ENCODE measurements around the gene CFLAR. TPM values are rescaled to one million over a fixed set of nuclear protein-coding genes. Genes with fewer than 3 reads are reported as not detected.

Gene CFLAR
- total and polyA plus RNA-seq, 2 of the 13 experiments (the other 11 are each of a cell fraction or from before 2014, with no cell fraction given), result 43.8 to 92.1 TPM

GRCh38 chr2:201107624-201108023 is 8.3 kb upstream of the CFLAR start (continued):
- TF ChIP-seq, protein P1, sequence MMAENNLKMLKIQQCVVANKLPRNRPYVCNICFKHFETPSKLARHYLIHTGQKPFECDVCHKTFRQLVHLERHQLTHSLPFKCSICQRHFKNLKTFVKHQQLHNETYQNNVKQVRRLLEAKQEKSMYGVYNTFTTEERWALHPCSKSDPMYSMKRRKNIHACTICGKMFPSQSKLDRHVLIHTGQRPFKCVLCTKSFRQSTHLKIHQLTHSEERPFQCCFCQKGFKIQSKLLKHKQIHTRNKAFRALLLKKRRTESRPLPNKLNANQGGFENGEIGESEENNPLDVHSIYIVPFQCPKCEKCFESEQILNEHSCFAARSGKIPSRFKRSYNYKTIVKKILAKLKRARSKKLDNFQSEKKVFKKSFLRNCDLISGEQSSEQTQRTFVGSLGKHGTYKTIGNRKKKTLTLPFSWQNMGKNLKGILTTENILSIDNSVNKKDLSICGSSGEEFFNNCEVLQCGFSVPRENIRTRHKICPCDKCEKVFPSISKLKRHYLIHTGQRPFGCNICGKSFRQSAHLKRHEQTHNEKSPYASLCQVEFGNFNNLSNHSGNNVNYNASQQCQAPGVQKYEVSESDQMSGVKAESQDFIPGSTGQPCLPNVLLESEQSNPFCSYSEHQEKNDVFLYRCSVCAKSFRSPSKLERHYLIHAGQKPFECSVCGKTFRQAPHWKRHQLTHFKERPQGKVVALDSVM (CRISPR knock-in tag; IDR thresholded peaks at IDR 0.05), result peak; percentile 99
- peak; percentile 68 for TF ChIP-seq ZNF263 (CRISPR knock-in tag; IDR thresholded peaks at IDR 0.05)
- TF ChIP-seq ZNF121 (CRISPR knock-in tag; IDR thresholded peaks at IDR 0.05), result peak; percentile 88
- TF ChIP-seq FOXA3 (CRISPR knock-in tag; IDR thresholded peaks at IDR 0.05), result peak; percentile 44; the same call in 1 of the 2 replicates
- TF ChIP-seq POGZ (CRISPR knock-in tag; IDR thresholded peaks at IDR 0.05), result peak; percentile 64
- TF ChIP-seq CEBPG (CRISPR knock-in tag; IDR thresholded peaks at IDR 0.05), result peak; percentile 68
- peak; percentile 61; the same call in 1 of the 2 replicates for TF ChIP-seq FOXP4 (CRISPR knock-in tag; IDR thresholded peaks at IDR 0.05)
- TF ChIP-seq CEBPB (IDR thresholded peaks at IDR 0.05; ENCODE audit: borderline replicate concordance, low read depth, low read length), result peak; percentile 66; the same call in 1 of the 2 replicates
- 0 out of 2 replicates have a peak, but pooled peaks have one; percentile 26 for TF ChIP-seq ELF3 (CRISPR knock-in tag; IDR thresholded peaks at IDR 0.05)
- no peak for TF ChIP-seq SIX1 (CRISPR knock-in tag; IDR thresholded peaks at IDR 0.05; ENCODE audit: borderline replicate concordance)
- no peak for TF ChIP-seq TBL1XR1 (IDR thresholded peaks at IDR 0.05; ENCODE audit: borderline replicate concordance, low read length, partially characterized antibody)
- TF ChIP-seq SOX13 (IDR thresholded peaks at IDR 0.05), result no peak
- TF ChIP-seq SOX13 (CRISPR knock-in tag; conservative IDR thresholded peaks at IDR 0.05 in 1 of 2, IDR thresholded peaks at IDR 0.05 in 1 of 2), result peak in 1 of 2 experiments; percentile 43; a peak in 1 of 4 replicates
- no peak for TF ChIP-seq ZFP36L1 (CRISPR knock-in tag; IDR thresholded peaks at IDR 0.05)
- TF ChIP-seq FOXO1 (CRISPR knock-in tag; IDR thresholded peaks at IDR 0.05), result peak; percentile 40; the same call in 1 of the 2 replicates
- TF ChIP-seq GATAD2A (CRISPR knock-in tag; IDR thresholded peaks at IDR 0.05), result 0 out of 2 replicates have a peak, but pooled peaks have one; percentile 37
- peak; percentile 68 for TF ChIP-seq ZMYM2 (CRISPR knock-in tag; IDR thresholded peaks at IDR 0.05)
- TF ChIP-seq, protein P2, sequence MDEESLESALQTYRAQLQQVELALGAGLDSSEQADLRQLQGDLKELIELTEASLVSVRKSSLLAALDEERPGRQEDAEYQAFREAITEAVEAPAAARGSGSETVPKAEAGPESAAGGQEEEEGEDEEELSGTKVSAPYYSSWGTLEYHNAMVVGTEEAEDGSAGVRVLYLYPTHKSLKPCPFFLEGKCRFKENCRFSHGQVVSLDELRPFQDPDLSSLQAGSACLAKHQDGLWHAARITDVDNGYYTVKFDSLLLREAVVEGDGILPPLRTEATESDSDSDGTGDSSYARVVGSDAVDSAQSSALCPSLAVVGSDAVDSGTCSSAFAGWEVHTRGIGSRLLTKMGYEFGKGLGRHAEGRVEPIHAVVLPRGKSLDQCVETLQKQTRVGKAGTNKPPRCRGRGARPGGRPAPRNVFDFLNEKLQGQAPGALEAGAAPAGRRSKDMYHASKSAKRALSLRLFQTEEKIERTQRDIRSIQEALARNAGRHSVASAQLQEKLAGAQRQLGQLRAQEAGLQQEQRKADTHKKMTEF (CRISPR knock-in tag; IDR thresholded peaks at IDR 0.05), result 0 out of 2 replicates have a peak, but pooled peaks have one; percentile 29
- TF ChIP-seq NR2F6 (IDR thresholded peaks at IDR 0.05), result no peak
- no peak for TF ChIP-seq NR2F6 (CRISPR knock-in tag; IDR thresholded peaks at IDR 0.05)
- TF ChIP-seq ATF7-NPFF (CRISPR knock-in tag; IDR thresholded peaks at IDR 0.05; ENCODE audit: low read depth), result no peak
- TF ChIP-seq, protein P3, sequence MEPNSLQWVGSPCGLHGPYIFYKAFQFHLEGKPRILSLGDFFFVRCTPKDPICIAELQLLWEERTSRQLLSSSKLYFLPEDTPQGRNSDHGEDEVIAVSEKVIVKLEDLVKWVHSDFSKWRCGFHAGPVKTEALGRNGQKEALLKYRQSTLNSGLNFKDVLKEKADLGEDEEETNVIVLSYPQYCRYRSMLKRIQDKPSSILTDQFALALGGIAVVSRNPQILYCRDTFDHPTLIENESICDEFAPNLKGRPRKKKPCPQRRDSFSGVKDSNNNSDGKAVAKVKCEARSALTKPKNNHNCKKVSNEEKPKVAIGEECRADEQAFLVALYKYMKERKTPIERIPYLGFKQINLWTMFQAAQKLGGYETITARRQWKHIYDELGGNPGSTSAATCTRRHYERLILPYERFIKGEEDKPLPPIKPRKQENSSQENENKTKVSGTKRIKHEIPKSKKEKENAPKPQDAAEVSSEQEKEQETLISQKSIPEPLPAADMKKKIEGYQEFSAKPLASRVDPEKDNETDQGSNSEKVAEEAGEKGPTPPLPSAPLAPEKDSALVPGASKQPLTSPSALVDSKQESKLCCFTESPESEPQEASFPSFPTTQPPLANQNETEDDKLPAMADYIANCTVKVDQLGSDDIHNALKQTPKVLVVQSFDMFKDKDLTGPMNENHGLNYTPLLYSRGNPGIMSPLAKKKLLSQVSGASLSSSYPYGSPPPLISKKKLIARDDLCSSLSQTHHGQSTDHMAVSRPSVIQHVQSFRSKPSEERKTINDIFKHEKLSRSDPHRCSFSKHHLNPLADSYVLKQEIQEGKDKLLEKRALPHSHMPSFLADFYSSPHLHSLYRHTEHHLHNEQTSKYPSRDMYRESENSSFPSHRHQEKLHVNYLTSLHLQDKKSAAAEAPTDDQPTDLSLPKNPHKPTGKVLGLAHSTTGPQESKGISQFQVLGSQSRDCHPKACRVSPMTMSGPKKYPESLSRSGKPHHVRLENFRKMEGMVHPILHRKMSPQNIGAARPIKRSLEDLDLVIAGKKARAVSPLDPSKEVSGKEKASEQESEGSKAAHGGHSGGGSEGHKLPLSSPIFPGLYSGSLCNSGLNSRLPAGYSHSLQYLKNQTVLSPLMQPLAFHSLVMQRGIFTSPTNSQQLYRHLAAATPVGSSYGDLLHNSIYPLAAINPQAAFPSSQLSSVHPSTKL (CRISPR knock-in tag; IDR thresholded peaks at IDR 0.05), result peak; percentile 42; the same call in 1 of the 2 replicates
- TF ChIP-seq HDAC1 (CRISPR knock-in tag; IDR thresholded peaks at IDR 0.05), result 0 out of 2 replicates have a peak, but pooled peaks have one; percentile 19
